Superior temporal gyrus (tissue), 1 donor: ENCODE data around the gene CPXM2.
A peak's percentile ranks its signal among the peaks of the same experiment; 100 is the strongest.

Source experiments
- DNase-seq: peaks from one replicate; pipeline ENCODE4 v3.0.0-alpha.2; 2016; ENCODE audit errors: extremely low spot score

The CPXM2 gene

DNA sequence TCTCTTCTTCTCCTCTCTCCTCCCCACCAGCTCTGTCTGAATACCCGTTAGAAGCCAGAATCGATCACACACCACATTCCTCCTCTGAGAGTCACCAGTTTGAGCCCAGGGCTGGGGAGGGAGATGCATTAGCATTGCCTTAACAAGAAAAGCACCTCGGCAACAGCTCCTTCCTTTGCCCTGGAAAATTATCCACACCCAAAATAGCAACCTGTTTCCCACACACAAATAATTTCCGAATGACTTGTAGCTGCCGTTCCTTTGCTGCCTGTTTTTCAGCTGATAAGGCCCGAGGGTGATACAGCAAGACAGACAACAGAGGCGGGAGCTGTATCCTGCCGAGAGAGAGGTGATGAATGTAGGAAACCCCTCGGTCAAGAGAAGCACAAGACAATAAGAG, 91.3 kb downstream of the CPXM2 start:
- DNase-seq: no peak

DNA sequence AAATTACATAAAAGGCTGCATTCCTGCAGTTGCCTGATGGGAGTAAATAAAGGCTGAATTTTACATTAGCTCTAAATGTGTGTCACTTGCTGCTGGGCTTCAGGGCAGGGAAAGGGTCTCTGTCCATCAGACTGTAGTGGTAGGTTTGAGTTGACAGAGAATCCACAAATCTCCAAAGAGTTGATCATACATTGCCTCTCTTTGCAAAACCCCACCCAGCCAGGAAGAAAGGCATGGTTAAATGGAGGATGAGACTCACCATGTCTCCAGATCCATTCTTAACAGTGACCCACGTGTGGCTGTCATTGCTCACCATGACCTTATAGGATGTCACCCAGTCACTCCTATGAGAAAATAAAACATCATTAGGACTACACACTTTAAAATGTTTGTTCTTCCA, 92.8 kb downstream of the CPXM2 start:
- no peak for DNase-seq

- no peak for DNase-seq
Measured at GRCh38 chr10:123797813-123798212, 93.8 kb downstream of the CPXM2 start.

DNA sequence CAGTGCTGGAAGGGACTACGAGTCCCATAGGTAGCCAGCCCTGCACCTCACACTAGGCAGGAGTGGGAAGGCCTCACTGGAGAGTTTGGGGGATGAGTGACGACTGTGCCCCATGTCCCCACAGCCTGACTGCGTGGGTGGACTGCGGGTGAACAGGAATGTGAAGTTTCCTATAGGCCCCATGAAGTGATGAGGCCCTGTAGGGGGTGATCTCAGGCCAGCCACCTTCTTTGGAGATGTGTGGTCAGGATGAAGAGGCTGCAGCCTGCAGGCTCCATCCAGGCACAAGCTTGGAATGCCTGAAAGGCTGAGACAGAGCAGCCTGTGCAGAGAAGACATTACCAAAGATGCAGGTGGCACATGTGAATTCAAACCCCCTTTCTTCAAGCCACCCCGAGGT, 94.9 kb downstream of the CPXM2 start:
- DNase-seq: no peak

- DNase-seq: no peak
Measured at GRCh38 chr10:123795846-123796590, 95.6 kb downstream of the CPXM2 start.

DNA sequence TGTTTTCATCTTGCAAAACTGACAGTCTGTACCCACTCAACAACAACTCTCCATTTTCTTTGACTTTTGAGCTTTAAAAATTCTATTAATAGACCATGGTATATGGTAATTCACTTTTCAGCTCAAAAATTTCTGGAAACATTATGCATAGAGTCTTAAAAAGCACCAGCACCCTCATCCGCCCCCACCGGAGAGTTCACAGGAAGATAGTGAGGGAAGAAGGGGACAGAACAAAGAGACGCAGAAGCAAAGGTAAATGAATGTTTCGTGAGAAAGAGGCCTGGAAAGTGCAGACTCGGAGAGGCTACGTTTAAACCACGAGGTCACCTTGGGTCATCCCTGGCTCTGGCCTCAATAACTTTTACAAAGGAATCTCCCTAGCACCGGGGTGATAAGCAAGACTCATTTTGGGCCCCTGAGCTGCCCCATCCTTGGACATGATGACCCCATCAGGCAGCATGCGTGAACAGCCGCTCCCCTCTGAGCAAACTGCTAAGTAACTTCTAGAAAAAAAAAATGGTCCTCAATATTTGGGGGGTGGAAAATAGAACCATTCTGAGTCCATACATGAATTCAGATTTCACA, 96.3 kb downstream of the CPXM2 start:
- no peak for DNase-seq

DNA sequence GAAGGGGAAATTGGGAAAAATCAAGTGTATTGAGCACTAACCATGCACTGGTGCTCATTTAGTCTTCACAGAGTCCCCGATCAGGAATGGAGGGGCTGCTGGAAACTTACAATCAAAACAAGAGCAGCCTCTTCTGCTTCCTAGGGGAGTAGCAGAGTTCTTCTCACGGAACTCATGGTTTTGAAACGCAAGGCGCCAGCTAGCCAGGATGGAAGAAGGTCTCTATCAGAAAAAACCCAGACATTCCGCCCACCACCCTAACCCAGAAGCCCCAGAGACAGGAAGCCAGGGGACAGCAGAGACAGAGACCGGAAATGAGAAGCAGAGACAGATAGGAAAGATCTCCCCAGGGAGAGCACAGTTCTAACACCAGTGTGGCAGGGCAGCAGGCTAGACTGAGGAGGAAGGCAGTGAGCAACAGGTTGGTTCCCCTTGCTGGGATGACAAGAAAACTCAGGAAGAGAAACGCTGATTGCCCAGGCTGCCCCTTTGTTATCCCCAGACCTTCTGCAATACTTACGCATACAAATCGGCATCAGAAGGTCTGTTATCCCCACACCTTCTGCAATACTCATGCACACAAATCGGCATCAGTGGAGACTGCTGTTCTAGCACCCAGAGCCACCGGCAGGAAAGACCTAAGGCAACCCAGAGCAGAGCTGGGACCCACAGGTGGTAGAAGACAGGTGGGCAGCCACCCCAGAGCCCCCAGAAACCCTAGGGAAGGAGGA, 99.2 kb downstream of the CPXM2 start:
- no peak for DNase-seq

GRCh38 chr10:123790132-123790885, 101.3 kb downstream of the CPXM2 start:
- DNase-seq: no peak

- DNase-seq: no peak
Measured at GRCh38 chr10:123788981-123789380, 102.6 kb downstream of the CPXM2 start.

- DNase-seq: no peak
Measured at GRCh38 chr10:123787566-123787965, 104.0 kb downstream of the CPXM2 start.

DNA sequence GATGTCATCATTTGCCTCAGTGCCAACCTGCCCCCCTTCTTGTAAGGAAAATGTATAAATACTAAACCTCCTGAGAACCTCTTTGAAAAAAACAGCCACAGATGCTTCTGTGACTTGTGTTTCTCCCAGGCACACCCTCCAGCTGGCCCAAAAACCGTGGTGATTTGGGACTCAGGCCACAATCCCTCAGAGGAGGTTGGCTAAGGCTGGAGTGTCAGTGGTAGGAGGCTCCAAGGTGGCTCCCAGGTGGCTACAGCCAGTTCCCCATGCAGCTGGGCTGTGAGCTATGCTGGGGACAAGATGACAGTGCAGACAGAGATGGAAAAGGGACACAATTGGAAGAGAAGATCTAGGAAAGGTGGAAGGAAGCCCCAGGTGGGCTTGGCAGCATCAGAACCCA, 104.7 kb downstream of the CPXM2 start:
- no peak for DNase-seq

DNA sequence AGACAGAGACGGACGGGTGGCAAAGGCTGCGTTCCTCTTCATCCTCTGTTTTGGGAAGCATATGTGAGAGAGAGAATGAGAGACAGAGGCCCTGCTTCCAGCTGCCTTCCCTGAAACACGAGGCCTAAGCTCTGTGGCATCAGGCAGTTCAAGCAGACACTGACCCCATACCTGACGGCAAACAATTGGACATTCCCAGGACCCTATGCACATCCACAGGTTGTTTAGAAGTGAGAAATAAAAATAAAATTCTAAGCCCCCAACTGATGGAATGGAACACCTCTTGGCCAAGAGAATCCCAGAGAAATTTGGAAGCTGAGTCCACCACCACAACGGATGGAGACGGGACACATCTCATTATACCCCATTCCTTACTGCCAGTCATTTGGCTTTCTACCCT, 105.3 kb downstream of the CPXM2 start:
- no peak for DNase-seq

- no peak for DNase-seq
Measured at GRCh38 chr10:123784646-123785045, 107.0 kb downstream of the CPXM2 start.

- no peak for DNase-seq
Measured at GRCh38 chr10:123784216-123784615, 107.4 kb downstream of the CPXM2 start.

- no peak for DNase-seq
Measured at GRCh38 chr10:123783296-123783695, 108.3 kb downstream of the CPXM2 start.

DNA sequence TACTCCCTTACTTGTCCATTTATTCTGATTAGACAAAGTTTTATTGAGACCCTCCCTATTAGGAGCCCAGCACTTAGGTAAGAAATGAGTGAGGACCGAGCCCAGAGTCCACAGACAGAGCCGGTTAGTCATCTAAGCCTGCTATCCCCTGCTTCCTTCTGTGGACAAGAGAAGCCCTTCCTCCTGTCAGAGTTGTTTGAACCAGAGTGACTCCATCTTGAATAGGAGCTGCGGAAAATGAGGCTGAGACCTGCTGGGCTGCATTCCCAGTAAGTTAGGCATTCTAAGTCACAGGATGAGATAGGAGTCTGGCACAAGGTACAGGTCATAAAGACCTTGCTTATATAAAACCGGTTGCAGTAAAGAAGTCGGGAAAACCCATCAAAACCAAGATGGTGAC, 109.1 kb downstream of the CPXM2 start:
- no peak for DNase-seq

- DNase-seq: no peak
Measured at GRCh38 chr10:123781956-123782500, 109.6 kb downstream of the CPXM2 start.

DNA sequence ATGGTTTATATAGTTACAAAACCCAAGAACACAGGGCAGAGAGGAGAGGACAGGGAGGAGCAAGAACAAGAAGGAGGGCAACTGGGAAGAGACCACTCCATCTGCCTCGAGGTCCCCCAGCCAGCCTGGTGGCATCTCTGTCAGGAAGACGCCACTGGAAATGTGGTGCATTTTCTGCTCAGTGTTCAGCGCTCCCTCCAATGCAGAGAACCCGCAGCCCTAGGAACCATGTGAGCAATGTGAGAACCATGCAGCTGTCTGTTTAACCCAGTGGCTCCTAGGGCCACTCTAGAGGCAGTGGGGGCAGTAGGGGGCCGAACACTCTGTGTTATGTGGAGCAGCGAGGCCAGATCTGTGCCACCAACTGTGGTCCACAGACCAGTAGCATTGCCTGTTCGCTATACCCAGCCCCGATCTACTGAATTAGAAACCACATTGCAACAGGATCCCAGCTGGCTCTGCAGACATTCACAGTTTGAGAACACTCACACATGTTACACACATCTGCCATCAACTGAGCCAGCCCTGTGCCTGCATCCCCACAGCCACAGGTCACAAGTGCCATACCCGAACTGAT, 110.2 kb downstream of the CPXM2 start:
- no peak for DNase-seq

DNA sequence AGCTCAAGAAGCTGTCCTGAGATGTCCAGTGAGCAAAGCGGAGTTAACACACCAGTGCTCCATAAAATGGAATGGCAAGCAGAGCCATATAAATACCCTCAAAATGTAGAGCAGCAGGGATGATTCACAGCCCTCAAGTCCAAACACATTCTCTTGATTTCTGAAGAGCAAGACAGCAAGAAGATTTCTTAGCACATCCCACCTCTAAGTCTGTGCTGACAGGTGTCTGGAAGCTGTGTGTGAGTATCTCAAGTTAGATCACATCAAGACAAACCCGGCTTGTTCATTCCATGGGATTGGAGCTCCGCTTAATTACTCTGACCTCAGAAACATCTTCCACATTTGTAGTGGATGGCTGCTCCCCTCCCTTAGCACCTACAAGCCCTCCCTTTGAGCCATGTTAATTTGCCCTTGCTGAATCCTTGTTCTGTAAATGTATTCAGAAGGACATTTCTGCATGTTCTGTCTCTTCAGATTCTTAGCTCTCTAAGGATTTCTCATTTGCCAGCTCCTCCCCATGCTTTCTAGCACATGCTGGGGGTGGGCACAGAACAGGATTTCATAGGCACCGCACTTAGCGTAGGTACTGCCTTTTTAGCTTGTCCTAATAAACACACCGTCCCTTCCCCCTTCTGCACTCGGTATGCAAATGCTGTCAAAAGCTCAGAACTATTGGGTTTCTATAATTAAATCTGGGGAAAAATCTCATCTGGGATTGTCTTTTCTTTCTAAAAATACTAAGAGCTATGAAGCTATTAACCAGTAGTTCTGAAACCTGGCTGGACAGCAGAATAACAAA, 112.7 kb downstream of the CPXM2 start:
- DNase-seq: peak; percentile 64

- no peak for DNase-seq
Measured at GRCh38 chr10:123777881-123778280, 113.7 kb downstream of the CPXM2 start.
